Neuronal stem cell (in vitro differentiated cells): ENCODE measurements around the gene ADGRE1.

Experiments used
- DNase-seq: peaks from one replicate; pipeline ENCODE4 v3.0.0-alpha.2; 2013; ENCODE audit warnings: low spot score
- H2AFZ ChIP-seq: one replicate; pipeline ENCODE4 v1.6.1; 2013; ENCODE audit warnings: mild to moderate bottlenecking, low read length, inconsistent platforms
- H2AK5ac ChIP-seq: 2 replicates; pipeline ENCODE4 v1.6.1; 2013; ENCODE audit warnings: low read depth, mild to moderate bottlenecking, inconsistent platforms, low read length, moderate library complexity, mixed read lengths
- H2BK120ac ChIP-seq: 2 replicates; pipeline ENCODE4 v1.6.1; 2013; ENCODE audit warnings: low read depth, mild to moderate bottlenecking, inconsistent platforms, low read length, moderate library complexity, mixed read lengths
- H2BK12ac ChIP-seq: one replicate; pipeline ENCODE4 v1.6.1; 2013; ENCODE audit warnings: low read length, inconsistent platforms
- H2BK15ac ChIP-seq: 2 replicates; pipeline ENCODE4 v1.6.1; 2013; ENCODE audit warnings: mild to moderate bottlenecking, low read length, inconsistent platforms, mixed read lengths
- H2BK5ac ChIP-seq: one replicate; pipeline ENCODE4 v1.6.1; 2013; ENCODE audit warnings: inconsistent platforms, mild to moderate bottlenecking, low read length, moderate library complexity
- H3K14ac ChIP-seq: one replicate; pipeline ENCODE4 v1.6.1; 2013; ENCODE audit warnings: low read length, inconsistent platforms
- H3K18ac ChIP-seq: 2 replicates; pipeline ENCODE4 v1.6.1; 2013; ENCODE audit warnings: low read length, inconsistent platforms
- H3K23ac ChIP-seq: 2 replicates; pipeline ENCODE4 v1.6.1; 2013; ENCODE audit warnings: low read depth, mild to moderate bottlenecking, mixed read lengths, low read length, inconsistent platforms; ENCODE audit not compliant: poor library complexity
- H3K27ac ChIP-seq: replicated peaks from 3 replicates; pipeline ENCODE4 v1.5.1; 2013; ENCODE audit warnings: low read length, inconsistent platforms
- H3K27me3 ChIP-seq, 3 experiments: 2 replicates each; pipeline ENCODE4 v1.6.1; 2013; ENCODE audit warnings: low read length in 3 of 3, mild to moderate bottlenecking in 2 of 3, inconsistent platforms in 1 of 3, low read depth in 1 of 3, mixed read lengths in 1 of 3, moderate library complexity in 1 of 3; ENCODE audit not compliant: control insufficient read depth in 3 of 3, insufficient read depth in 3 of 3
- H3K36me3 ChIP-seq, 2 donors: replicated peaks in 1 of 2; 2 replicates each; pipeline ENCODE4 v1.6.1; 2013; ENCODE audit warnings: low read length in 2 of 2; ENCODE audit not compliant: control insufficient read depth in 2 of 2, insufficient read depth in 2 of 2
- H3K4ac ChIP-seq: 2 replicates; pipeline ENCODE4 v1.6.1; 2013; ENCODE audit warnings: inconsistent platforms, mild to moderate bottlenecking, low read length, moderate library complexity
- H3K4me1 ChIP-seq, 2 donors: 1 replicate in 1 of 2; 2 replicates in 1 of 2; pipeline ENCODE4 v1.6.1; 2013; ENCODE audit warnings: low read length in 2 of 2, low read depth in 1 of 2; ENCODE audit not compliant: control insufficient read depth in 2 of 2, insufficient read depth in 1 of 2
- H3K4me2 ChIP-seq: one replicate; pipeline ENCODE4 v1.6.1; 2013; ENCODE audit warnings: mild to moderate bottlenecking, low read length, inconsistent platforms; ENCODE audit not compliant: insufficient read depth, poor library complexity, severe bottlenecking
- H3K4me3 ChIP-seq, 2 donors: 2 replicates each; pipeline ENCODE4 v1.5.1; 2013; ENCODE audit warnings: low read length in 2 of 2, mild to moderate bottlenecking in 2 of 2, inconsistent platforms in 1 of 2, moderate library complexity in 1 of 2
- H3K79me1 ChIP-seq: one replicate; pipeline ENCODE4 v1.6.1; 2013; ENCODE audit warnings: low read depth, mild to moderate bottlenecking, inconsistent platforms, low read length, moderate library complexity
- H3K9ac ChIP-seq: one replicate; pipeline ENCODE4 v1.6.1; 2013; ENCODE audit warnings: mild to moderate bottlenecking, low read depth, low read length, inconsistent platforms; ENCODE audit not compliant: poor library complexity
- H3K9me3 ChIP-seq, 2 donors: replicated peaks in 1 of 2; 2 replicates each; pipeline versions ENCODE3 to v1.6.1; 2013; ENCODE audit warnings: low read length in 2 of 2, mild to moderate bottlenecking in 2 of 2, inconsistent platforms in 1 of 2, low read depth in 1 of 2, mixed read lengths in 1 of 2, moderate library complexity in 1 of 2; ENCODE audit not compliant: control insufficient read depth in 2 of 2, insufficient read depth in 1 of 2
- H4K8ac ChIP-seq: one replicate; pipeline ENCODE4 v1.6.1; 2013; ENCODE audit warnings: low read depth, mild to moderate bottlenecking, inconsistent platforms, low read length, moderate library complexity
- H4K91ac ChIP-seq: one replicate; pipeline ENCODE4 v1.6.1; 2013; ENCODE audit warnings: low read length, low read depth, mild to moderate bottlenecking, inconsistent platforms; ENCODE audit not compliant: poor library complexity
- WGBS, 2 donors: extraction: QIAGEN DNeasy Blood & Tissue Kit; methylation state at CpG; one replicate each; pipeline ENCODE4 v1.1.7; 2013; ENCODE audit warnings: missing lambda C conversion rate in 2 of 2, mixed read lengths in 1 of 2; ENCODE audit not compliant: insufficient read length in 2 of 2, insufficient replicate concordance in 1 of 2; ENCODE audit errors: extremely low coverage in 2 of 2; 5-methylcytosine and 5-hydroxymethylcytosine counted together

Gene ADGRE1

GRCh38 chr19:6914321-6914720, 26.9 kb downstream of the ADGRE1 start:
- Histone ChIP-seq H2BK12ac (no peak overlapping the region), H3K9ac (no peak overlapping the region), H3K4me3 (no peak overlapping the region), H4K8ac (no peak overlapping the region), H3K18ac (no peak overlapping the region), H2BK15ac (no peak overlapping the region), H3K4me2 (no peak overlapping the region), H2AFZ (no peak overlapping the region), H2AK5ac (no peak overlapping the region), H2BK120ac (no peak overlapping the region), H3K9me3 (peaks cover 5 to 33% of the 10 kb centered on the region in 2 donors), H3K4me1 (no peaks in the 10 kb centered on the region), H3K23ac (no peak overlapping the region), H2BK5ac (no peak overlapping the region), H3K27ac (no peak overlapping the region), H3K14ac (no peak overlapping the region), H4K91ac (no peak overlapping the region), H3K36me3 (no peaks in the 10 kb centered on the region), H3K79me1 (no peaks in the 10 kb centered on the region), H3K27me3 (no peaks in the 10 kb centered on the region), H3K4ac (no peak overlapping the region)
- no peak for DNase-seq
- WGBS, 2 donors: no CpG with 5 or more reads among the region's 2 CpGs

- Histone ChIP-seq H2BK12ac (no peak overlapping the region), H3K4ac (no peak overlapping the region), H3K14ac (no peak overlapping the region), H2BK5ac (no peak overlapping the region), H2AK5ac (no peak overlapping the region), H3K9me3 (peaks cover 5 to 37% of the 10 kb centered on the region in 2 donors), H3K23ac (no peak overlapping the region), H3K9ac (no peak overlapping the region), H3K4me2 (no peak overlapping the region), H3K36me3 (no peaks in the 10 kb centered on the region), H3K27ac (no peak overlapping the region), H3K18ac (no peak overlapping the region), H3K4me3 (no peak overlapping the region), H2BK15ac (no peak overlapping the region), H4K91ac (no peak overlapping the region), H3K79me1 (no peaks in the 10 kb centered on the region), H4K8ac (no peak overlapping the region), H2BK120ac (no peak overlapping the region), H2AFZ (no peak overlapping the region), H3K4me1 (no peaks in the 10 kb centered on the region), H3K27me3 (no peaks in the 10 kb centered on the region)
- WGBS, 2 donors: no CpG with 5 or more reads among the region's 3 CpGs
- no peak for DNase-seq
Observed at GRCh38 chr19:6916952-6917351, 29.6 kb downstream of the ADGRE1 start.

DNA sequence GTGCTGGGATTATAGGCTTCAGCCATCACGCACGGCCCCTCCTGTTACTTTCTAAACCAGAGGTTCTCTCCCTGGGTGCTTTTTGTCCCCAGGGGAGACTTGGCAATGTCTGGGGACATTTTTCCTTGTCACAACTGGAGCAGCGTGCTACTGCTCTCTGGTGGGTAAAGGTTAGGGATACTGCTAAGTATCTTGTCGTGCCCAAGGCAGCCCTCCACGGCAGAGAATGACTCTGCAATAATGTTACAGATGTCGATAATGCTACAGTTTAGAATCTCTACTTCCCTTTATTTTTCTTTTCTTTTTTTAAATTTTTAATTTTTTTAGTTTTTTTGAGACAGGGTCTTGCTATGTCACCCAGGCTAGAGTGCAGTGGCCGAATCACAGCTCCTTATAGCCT, 38.0 kb downstream of the ADGRE1 start:
- Histone ChIP-seq H2BK12ac (no peak overlapping the region), H4K91ac (no peak overlapping the region), H3K4me1 (no peaks in the 10 kb centered on the region), H3K9me3 (peaks cover 0 to 26% of the 10 kb centered on the region in 2 donors), H2BK120ac (no peak overlapping the region), H3K18ac (no peak overlapping the region), H3K27me3 (no peaks in the 10 kb centered on the region), H3K14ac (no peak overlapping the region), H4K8ac (no peak overlapping the region), H2BK5ac (no peak overlapping the region), H3K4me3 (no peak overlapping the region), H3K9ac (no peak overlapping the region), H3K4ac (no peak overlapping the region), H2AFZ (no peak overlapping the region), H2BK15ac (no peak overlapping the region), H3K23ac (no peak overlapping the region), H3K4me2 (no peak overlapping the region), H3K36me3 (no peaks in the 10 kb centered on the region), H2AK5ac (no peak overlapping the region), H3K27ac (no peak overlapping the region), H3K79me1 (no peaks in the 10 kb centered on the region)
- WGBS, 2 donors: no CpG with 5 or more reads among the region's 7 CpGs
- no peak for DNase-seq

DNA sequence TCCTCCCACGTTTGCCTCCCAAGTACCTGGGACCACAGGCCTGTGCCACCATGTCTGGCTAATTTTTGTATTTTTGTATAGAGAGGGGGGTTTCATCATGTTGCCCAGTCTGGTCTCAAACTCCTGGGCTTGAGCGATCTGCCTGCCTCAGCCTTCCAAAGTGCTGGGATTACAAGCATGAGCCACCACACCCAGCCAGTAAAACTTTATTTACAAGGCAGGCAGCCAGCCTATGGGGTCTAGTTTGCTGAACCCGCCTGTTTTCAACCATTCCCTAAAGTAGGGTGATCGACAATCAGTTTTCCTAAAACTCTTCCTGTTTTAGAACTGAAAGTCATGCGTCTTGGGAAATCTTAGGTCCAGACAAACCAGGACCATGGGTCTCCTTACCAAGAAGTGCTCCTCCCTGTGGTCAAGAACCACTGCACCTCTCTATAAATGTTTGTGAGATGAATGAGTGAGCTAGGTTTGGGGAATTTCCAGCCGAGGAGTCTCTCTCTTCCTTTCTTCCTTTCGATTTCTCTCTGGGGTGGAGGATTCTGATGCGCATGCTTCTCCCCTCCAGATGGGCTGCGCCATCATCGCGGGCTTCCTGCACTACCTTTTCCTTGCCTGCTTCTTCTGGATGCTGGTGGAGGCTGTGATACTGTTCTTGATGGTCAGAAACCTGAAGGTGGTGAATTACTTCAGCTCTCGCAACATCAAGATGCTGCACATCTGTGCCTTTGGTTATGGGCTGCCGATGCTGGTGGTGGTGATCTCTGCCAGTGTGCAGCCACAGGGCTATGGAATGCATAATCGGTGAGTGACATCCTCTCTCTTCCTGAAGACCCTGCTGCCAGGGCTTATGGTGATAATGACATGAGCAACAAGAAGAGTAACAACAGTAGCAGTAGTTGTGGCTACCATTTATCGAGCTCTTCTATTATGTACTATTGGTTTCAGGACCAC, 38.7 kb downstream of the ADGRE1 start:
- H2BK15ac ChIP-seq: no peak overlapping the region
- H3K27ac ChIP-seq: no peak overlapping the region
- DNase-seq: no peak
- no peaks in the 10 kb centered on the region for H3K79me1 ChIP-seq
- H2AFZ ChIP-seq: no peak overlapping the region
- H4K8ac ChIP-seq: no peak overlapping the region
- no peak overlapping the region for H3K23ac ChIP-seq
- no peaks in the 10 kb centered on the region for H3K27me3 ChIP-seq
- H3K4me1 ChIP-seq: no peaks in the 10 kb centered on the region
- H3K9me3 ChIP-seq: peaks cover 0 to 25% of the 10 kb centered on the region in 2 donors
- no peak overlapping the region for H3K14ac ChIP-seq
- H3K9ac ChIP-seq: no peak overlapping the region
- H3K4me2 ChIP-seq: no peak overlapping the region
- no peak overlapping the region for H2BK5ac ChIP-seq
- H2BK120ac ChIP-seq: no peak overlapping the region
- H2BK12ac ChIP-seq: no peak overlapping the region
- no peak overlapping the region for H3K18ac ChIP-seq
- no CpG with 5 or more reads among the region's 15 CpGs for WGBS, 2 donors
- no peak overlapping the region for H3K4me3 ChIP-seq
- no peak overlapping the region for H3K4ac ChIP-seq
- H2AK5ac ChIP-seq: no peak overlapping the region
- no peaks in the 10 kb centered on the region for H3K36me3 ChIP-seq
- no peak overlapping the region for H4K91ac ChIP-seq
